ENCODE data around the gene DPT. TPM values are rescaled to one million over a fixed set of nuclear protein-coding genes. Genes with fewer than 3 reads are reported as not detected.

Gene DPT
- total RNA-seq, 2 experiments from 2014 or later: not detected

- POLR2A ChIA-PET: no interaction called here
- Mint-ChIP-seq H3K9me3 (no peaks in the 10 kb centered on the region), H3K27me3 (peaks cover 8% of the 10 kb centered on the region), H3K36me3 (ENCODE audit: low read depth) (no peaks in the 10 kb centered on the region), H3K4me3 (no peak overlapping the region), H3K27ac (no peak overlapping the region), H3K4me1 (ENCODE audit: low read depth) (no peaks in the 10 kb centered on the region)
- Histone ChIP-seq H3K27ac (ENCODE audit: low read depth in 1 of 2, low read length in 2 of 2) (no peak overlapping the region), H3K36me3 (ENCODE audit: insufficient read depth, low read length) (no peaks in the 10 kb centered on the region), H3K4me1 (ENCODE audit: insufficient read depth, low read length) (no peaks in the 10 kb centered on the region), H3K9me3 (ENCODE audit: control insufficient read depth in 1 of 2, insufficient read depth in 1 of 2, low read length in 2 of 2) (no peaks in the 10 kb centered on the region), H3K27me3 (ENCODE audit: control insufficient read depth in 1 of 2, insufficient read depth in 2 of 2, low read length in 2 of 2) (no peaks in the 10 kb centered on the region), H3K4me3 (ENCODE audit: low read length) (no peak overlapping the region)
- CTCF ChIA-PET: no interaction called here
- DNase-seq (no peak), ATAC-seq (ENCODE audit: poor library complexity) (no peak)
- no peak for TF ChIP-seq CTCF (IDR thresholded peaks at IDR 0.05)
- intact Hi-C loops (cut with DNase I, micrococcal nuclease): loop anchor here in 1 of 2 experiments (10.0 kb wide), 1 partner anchor 59 kb away; no protein-coding TSS in a partner anchor
Observed at GRCh38 chr1:168653567-168653966, 75.4 kb downstream of the DPT start.

- no peak overlapping the region for H3K27ac Mint-ChIP-seq
- no peak for TF ChIP-seq CTCF (IDR thresholded peaks at IDR 0.05)
- H3K4me3 Mint-ChIP-seq: no peak overlapping the region
- H3K36me3 ChIP-seq (ENCODE audit: insufficient read depth, low read length): no peaks in the 10 kb centered on the region
- H3K27me3 ChIP-seq (ENCODE audit: control insufficient read depth in 1 of 2, insufficient read depth in 2 of 2, low read length in 2 of 2): no peaks in the 10 kb centered on the region
- no peak overlapping the region for H3K4me3 ChIP-seq (ENCODE audit: low read length)
- ATAC-seq (ENCODE audit: poor library complexity) (no peak), DNase-seq (no peak)
- no peaks in the 10 kb centered on the region for H3K9me3 ChIP-seq (ENCODE audit: control insufficient read depth in 1 of 2, insufficient read depth in 1 of 2, low read length in 2 of 2)
- intact Hi-C loops (cut with DNase I, micrococcal nuclease): no loop called here
- ChIA-PET CTCF (no interaction called here), POLR2A (no interaction called here)
- no peak overlapping the region for H3K27ac ChIP-seq (ENCODE audit: low read depth in 1 of 2, low read length in 2 of 2)
- no peaks in the 10 kb centered on the region for H3K4me1 Mint-ChIP-seq (ENCODE audit: low read depth)
- H3K36me3 Mint-ChIP-seq (ENCODE audit: low read depth): no peaks in the 10 kb centered on the region
- no peaks in the 10 kb centered on the region for H3K27me3 Mint-ChIP-seq
- H3K4me1 ChIP-seq (ENCODE audit: insufficient read depth, low read length): no peaks in the 10 kb centered on the region
- no peaks in the 10 kb centered on the region for H3K9me3 Mint-ChIP-seq
Observed at GRCh38 chr1:168645721-168646120, 83.3 kb downstream of the DPT start.

Other genes starting within 250 kb of the DPT start
- not detected for gene XCL2, start 185.2 kb downstream of the DPT start, total RNA-seq
- gene XCL1, start 152.6 kb downstream of the DPT start, total RNA-seq: under 1 TPM; 0.22 to 0.38 TPM